Mesothelial cell of epicardium (in vitro differentiated cells): Measurements from ENCODE around the gene LAIR2. TPM values are rescaled to one million over a fixed set of nuclear protein-coding genes. Genes with fewer than 3 reads are reported as not detected.

ENCODE experiments used
- DNase-seq, 2 experiments: peaks; one replicate each; pipeline ENCODE4 v3.0.0; 2021; ENCODE audit warnings: low spot score in 2 of 2; ENCODE audit not compliant: unreplicated experiment in 2 of 2
- H3K27ac Mint-ChIP-seq: 2 replicates; pipeline ENCODE4 v1.8.0; 2021; ENCODE audit warnings: mixed read lengths
- H3K27me3 Mint-ChIP-seq: 2 replicates; pipeline ENCODE4 v1.8.0; 2021; ENCODE audit warnings: low read depth, mixed read lengths
- H3K36me3 Mint-ChIP-seq: 2 replicates; pipeline ENCODE4 v1.8.0; 2021; ENCODE audit warnings: mixed read lengths
- H3K4me1 Mint-ChIP-seq: 2 replicates; pipeline ENCODE4 v1.8.0; 2021; ENCODE audit warnings: mixed read lengths
- H3K4me3 Mint-ChIP-seq: 2 replicates; pipeline ENCODE4 v1.8.0; 2021; ENCODE audit warnings: mild to moderate bottlenecking, moderate library complexity, mixed read lengths
- H3K9me3 Mint-ChIP-seq: 2 replicates; pipeline ENCODE4 v1.8.0; 2021; ENCODE audit warnings: mixed read lengths
- total RNA-seq: library from RNA; stranded (reverse); gene quantifications from 3 replicates; pipeline ENCODE4 v1.2.1, GENCODE V29; 2021
- TF ChIP-seq, protein P1 (sequence below): fragments of 200-600 bp; sonication (generic); IDR thresholded peaks from one replicate; pipeline ENCODE4 v1.5.0; 2021; ENCODE audit warnings: antibody characterized with exemption; ENCODE audit not compliant: unreplicated experiment

Gene LAIR2
- total RNA-seq, 1 donor from 2014 or later: not detected

DNA sequence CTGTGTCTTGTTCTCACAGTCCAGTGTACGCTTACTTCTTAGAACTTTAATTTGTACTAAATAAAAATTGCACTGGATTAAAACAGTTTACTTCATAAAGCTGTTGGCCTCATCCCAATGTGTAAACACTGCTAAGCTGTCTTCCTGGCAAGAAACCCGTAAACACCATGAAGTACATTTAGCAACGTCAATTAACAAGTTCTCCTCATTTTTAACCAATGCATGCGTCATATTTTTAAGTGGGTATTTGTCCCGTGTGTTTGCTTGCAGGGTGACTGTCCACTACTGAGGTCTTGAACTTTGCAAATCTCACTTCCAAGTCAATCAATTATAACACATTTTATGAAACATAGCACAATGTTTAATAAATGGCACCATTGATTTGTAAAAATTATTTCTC lies 28.2 kb downstream of the LAIR2 start:
- TF ChIP-seq, protein P1, sequence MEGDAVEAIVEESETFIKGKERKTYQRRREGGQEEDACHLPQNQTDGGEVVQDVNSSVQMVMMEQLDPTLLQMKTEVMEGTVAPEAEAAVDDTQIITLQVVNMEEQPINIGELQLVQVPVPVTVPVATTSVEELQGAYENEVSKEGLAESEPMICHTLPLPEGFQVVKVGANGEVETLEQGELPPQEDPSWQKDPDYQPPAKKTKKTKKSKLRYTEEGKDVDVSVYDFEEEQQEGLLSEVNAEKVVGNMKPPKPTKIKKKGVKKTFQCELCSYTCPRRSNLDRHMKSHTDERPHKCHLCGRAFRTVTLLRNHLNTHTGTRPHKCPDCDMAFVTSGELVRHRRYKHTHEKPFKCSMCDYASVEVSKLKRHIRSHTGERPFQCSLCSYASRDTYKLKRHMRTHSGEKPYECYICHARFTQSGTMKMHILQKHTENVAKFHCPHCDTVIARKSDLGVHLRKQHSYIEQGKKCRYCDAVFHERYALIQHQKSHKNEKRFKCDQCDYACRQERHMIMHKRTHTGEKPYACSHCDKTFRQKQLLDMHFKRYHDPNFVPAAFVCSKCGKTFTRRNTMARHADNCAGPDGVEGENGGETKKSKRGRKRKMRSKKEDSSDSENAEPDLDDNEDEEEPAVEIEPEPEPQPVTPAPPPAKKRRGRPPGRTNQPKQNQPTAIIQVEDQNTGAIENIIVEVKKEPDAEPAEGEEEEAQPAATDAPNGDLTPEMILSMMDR: no peak
- Mint-ChIP-seq H3K27ac (no peak overlapping the region), H3K4me1 (no peaks in the 10 kb centered on the region), H3K9me3 (peaks cover 63% of the 10 kb centered on the region), H3K4me3 (no peak overlapping the region), H3K27me3 (no peaks in the 10 kb centered on the region), H3K36me3 (peaks cover 3% of the 10 kb centered on the region)
- DNase-seq: no peak

- Mint-ChIP-seq H3K36me3 (peaks cover 5% of the 10 kb centered on the region), H3K4me1 (no peaks in the 10 kb centered on the region), H3K9me3 (peaks cover 62% of the 10 kb centered on the region), H3K27me3 (no peaks in the 10 kb centered on the region), H3K4me3 (no peak overlapping the region), H3K27ac (no peak overlapping the region)
- TF ChIP-seq, protein P1: no peak
- DNase-seq: no peak
These were observed 29.9 kb downstream of the LAIR2 start for GRCh38 chr19:54532528-54532927.

- Mint-ChIP-seq H3K36me3 (peaks cover 5% of the 10 kb centered on the region), H3K27me3 (no peaks in the 10 kb centered on the region), H3K4me3 (no peak overlapping the region), H3K4me1 (no peaks in the 10 kb centered on the region), H3K27ac (no peak overlapping the region), H3K9me3 (peaks cover 58% of the 10 kb centered on the region)
- TF ChIP-seq, protein P1: no peak
- DNase-seq: no peak
These were observed 30.8 kb downstream of the LAIR2 start for GRCh38 chr19:54533476-54533875.

- H3K4me3 Mint-ChIP-seq: no peak overlapping the region
- no peak for DNase-seq
- no peaks in the 10 kb centered on the region for H3K27me3 Mint-ChIP-seq
- TF ChIP-seq, protein P1: no peak
- peaks cover 5% of the 10 kb centered on the region for H3K36me3 Mint-ChIP-seq
- no peaks in the 10 kb centered on the region for H3K4me1 Mint-ChIP-seq
- no peak overlapping the region for H3K27ac Mint-ChIP-seq
- H3K9me3 Mint-ChIP-seq: peaks cover 57% of the 10 kb centered on the region
These were observed 31.5 kb downstream of the LAIR2 start for GRCh38 chr19:54534156-54534555.

- no peaks in the 10 kb centered on the region for H3K27me3 Mint-ChIP-seq
- no peaks in the 10 kb centered on the region for H3K4me1 Mint-ChIP-seq
- TF ChIP-seq, protein P1: no peak
- H3K27ac Mint-ChIP-seq: no peak overlapping the region
- no peak for DNase-seq
- peaks cover 5% of the 10 kb centered on the region for H3K36me3 Mint-ChIP-seq
- H3K4me3 Mint-ChIP-seq: no peak overlapping the region
- H3K9me3 Mint-ChIP-seq: peaks cover 51% of the 10 kb centered on the region
These were observed 33.0 kb downstream of the LAIR2 start for GRCh38 chr19:54535601-54536000.

DNA sequence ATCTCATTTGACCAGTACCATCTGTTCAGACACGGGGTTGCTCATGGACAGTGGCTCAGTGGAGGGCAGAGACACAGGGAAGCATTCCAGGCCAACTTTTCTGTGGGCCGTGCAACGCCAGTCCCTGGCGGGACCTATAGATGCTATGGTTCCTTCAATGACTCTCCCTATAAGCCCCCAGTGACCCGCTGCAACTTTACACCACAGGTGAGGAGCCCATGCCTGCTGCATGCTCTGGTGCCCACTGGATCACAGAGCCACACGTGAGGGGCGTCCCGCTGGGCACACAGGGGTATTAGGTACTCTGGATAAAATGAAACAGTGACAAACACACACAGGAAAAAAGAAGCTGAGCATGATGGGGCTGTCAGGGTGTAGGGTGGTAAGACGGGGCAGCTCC lies 34.3 kb downstream of the LAIR2 start:
- H3K36me3 Mint-ChIP-seq: peaks cover 5% of the 10 kb centered on the region
- DNase-seq: no peak
- H3K27me3 Mint-ChIP-seq: no peaks in the 10 kb centered on the region
- no peaks in the 10 kb centered on the region for H3K4me1 Mint-ChIP-seq
- H3K4me3 Mint-ChIP-seq: no peak overlapping the region
- no peak overlapping the region for H3K27ac Mint-ChIP-seq
- peaks cover 54% of the 10 kb centered on the region for H3K9me3 Mint-ChIP-seq
- TF ChIP-seq, protein P1: no peak
